OCI-LY3 (cell line): ENCODE results near the gene RPTN.

Experiments
- H2AFZ ChIP-seq: fragments of 200-600, 300-600 bp; shearing (Covaris generic); 2 replicates; pipeline ENCODE4 v1.6.0; 2014; ENCODE audit warnings: antibody characterized with exemption, low read depth, low read length
- H3K27ac ChIP-seq: fragments of 200-600, 300-600 bp; sonication (generic); 2 replicates; pipeline ENCODE4 v1.5.1; 2014; ENCODE audit warnings: mild to moderate bottlenecking, low read length, moderate library complexity, mixed read lengths
- H3K27me3 ChIP-seq: fragments of 200-600, 300-600 bp; sonication (generic); 2 replicates; pipeline ENCODE4 v1.6.1; 2014; ENCODE audit warnings: low read depth, low read length, mixed read lengths
- H3K36me3 ChIP-seq: fragments of 200-600, 300-600 bp; sonication (generic); replicated peaks from 2 replicates; pipeline ENCODE3; 2014; ENCODE audit warnings: low read depth, low read length, mixed read lengths
- H3K4me1 ChIP-seq: fragments of 300-600, 200-600 bp; sonication (generic); 2 replicates; pipeline ENCODE4 v1.6.1; 2014; ENCODE audit warnings: low read length, mixed read lengths
- H3K4me2 ChIP-seq: fragments of 200-600, 300-600 bp; sonication (generic); 2 replicates; pipeline ENCODE4 v1.6.1; 2014; ENCODE audit warnings: low read length, mixed read lengths
- H3K4me3 ChIP-seq: fragments of 300-600, 200-600 bp; sonication (generic); 2 replicates; pipeline ENCODE4 v1.5.1; 2014; ENCODE audit warnings: antibody characterized with exemption, mild to moderate bottlenecking, low read length, moderate library complexity
- H3K79me2 ChIP-seq: fragments of 300-600, 200-600 bp; shearing (Covaris generic); 2 replicates; pipeline ENCODE4 v1.6.1; 2014; ENCODE audit warnings: mild to moderate bottlenecking, low read length, mixed read lengths
- H3K9ac ChIP-seq: fragments of 300-600, 200-600 bp; shearing (Covaris generic); 2 replicates; pipeline ENCODE4 v1.6.0; 2014; ENCODE audit warnings: mild to moderate bottlenecking, low read length, moderate library complexity
- H3K9me3 ChIP-seq: fragments of 200-600, 300-600 bp; shearing (Covaris generic); 2 replicates; pipeline ENCODE4 v1.6.1; 2014; ENCODE audit warnings: low read length, mixed read lengths; ENCODE audit not compliant: insufficient read depth
- H4K20me1 ChIP-seq: fragments of 200-600, 300-600 bp; sonication (generic); 2 replicates; pipeline ENCODE4 v1.6.1; 2016; ENCODE audit warnings: low read length, mixed read lengths; ENCODE audit not compliant: insufficient read depth
- CTCF ChIP-seq: fragments of 200-600, 300-600 bp; sonication (generic); IDR thresholded peaks from 2 replicates; pipeline ENCODE4 v1.5.1; 2014; ENCODE audit warnings: antibody characterized with exemption, low read length, low read depth
- EZH2phosphoT487 ChIP-seq: fragments of 200-600 bp; shearing (Covaris generic); IDR thresholded peaks from 2 replicates; pipeline ENCODE4 v1.6.1; 2018; ENCODE audit warnings: antibody characterized with exemption, mixed run types, low read depth

RPTN gene

GRCh38 chr1:152112101-152112884, 46.7 kb downstream of the RPTN start:
- TF ChIP-seq EZH2phosphoT487 (no peak), CTCF (no peak)
- H3K27ac ChIP-seq = no peak overlapping the region
- no peaks in the 10 kb centered on the region for H3K36me3 ChIP-seq
- H3K4me3 ChIP-seq = no peak overlapping the region
- H2AFZ ChIP-seq = no peak overlapping the region
- no peaks in the 10 kb centered on the region for H4K20me1 ChIP-seq
- H3K9me3 ChIP-seq = peaks cover 18% of the 10 kb centered on the region; the same call in 1 of the 2 replicates
- peaks cover 42% of the 10 kb centered on the region for H3K27me3 ChIP-seq
- H3K4me2 ChIP-seq = no peak overlapping the region
- H3K9ac ChIP-seq = no peak overlapping the region
- no peaks in the 10 kb centered on the region for H3K4me1 ChIP-seq
- no peaks in the 10 kb centered on the region for H3K79me2 ChIP-seq

GRCh38 chr1:152111515-152111968, 47.5 kb downstream of the RPTN start:
- Histone ChIP-seq H3K27ac (no peak overlapping the region), H3K4me3 (no peak overlapping the region), H2AFZ (no peak overlapping the region), H3K36me3 (no peaks in the 10 kb centered on the region), H4K20me1 (no peaks in the 10 kb centered on the region), H3K4me1 (no peaks in the 10 kb centered on the region), H3K9ac (no peak overlapping the region), H3K9me3 (peaks cover 18% of the 10 kb centered on the region; the same call in 1 of the 2 replicates), H3K27me3 (peaks cover 36% of the 10 kb centered on the region), H3K79me2 (no peaks in the 10 kb centered on the region), H3K4me2 (no peak overlapping the region)
- TF ChIP-seq CTCF = no peak

GRCh38 chr1:152110860-152111514, 48.0 kb downstream of the RPTN start:
- Histone ChIP-seq H2AFZ (no peak overlapping the region), H3K4me2 (no peak overlapping the region), H3K4me1 (no peaks in the 10 kb centered on the region), H3K79me2 (no peaks in the 10 kb centered on the region), H3K4me3 (no peak overlapping the region), H4K20me1 (no peaks in the 10 kb centered on the region), H3K27me3 (peaks cover 30% of the 10 kb centered on the region), H3K36me3 (no peaks in the 10 kb centered on the region), H3K9ac (no peak overlapping the region), H3K9me3 (peaks cover 18% of the 10 kb centered on the region; the same call in 1 of the 2 replicates), H3K27ac (no peak overlapping the region)
- TF ChIP-seq EZH2phosphoT487 = no peak
- no peak for TF ChIP-seq CTCF

GRCh38 chr1:152110365-152110859, 48.6 kb downstream of the RPTN start:
- peaks cover 18% of the 10 kb centered on the region; the same call in 1 of the 2 replicates for H3K9me3 ChIP-seq
- no peak overlapping the region for H3K4me3 ChIP-seq
- H3K27me3 ChIP-seq = peaks cover 26% of the 10 kb centered on the region
- H2AFZ ChIP-seq = no peak overlapping the region
- H3K79me2 ChIP-seq = no peaks in the 10 kb centered on the region
- H3K36me3 ChIP-seq = no peaks in the 10 kb centered on the region
- TF ChIP-seq EZH2phosphoT487 = no peak
- no peak for TF ChIP-seq CTCF
- no peaks in the 10 kb centered on the region for H3K4me1 ChIP-seq
- H3K9ac ChIP-seq = no peak overlapping the region
- no peak overlapping the region for H3K27ac ChIP-seq
- H3K4me2 ChIP-seq = no peak overlapping the region
- H4K20me1 ChIP-seq = no peaks in the 10 kb centered on the region
